ENCODE measurements around the gene SCRT2. TPM values are rescaled to one million over a fixed set of nuclear protein-coding genes. Genes with fewer than 3 reads are reported as not detected.

Gene SCRT2
- total and polyA plus RNA-seq, 2 donors (not counting 3 experiments of a cell fraction or from before 2014, with no cell fraction given): not detected

GRCh38 chr20:644692-645317, 30.8 kb downstream of the SCRT2 start:
- Histone ChIP-seq H3K79me2 (ENCODE audit: control insufficient read depth, insufficient read depth, low read length) (peaks cover 2% of the 10 kb centered on the region), H3K9me1 (replicated peaks; ENCODE audit: control insufficient read depth, extremely low read depth, insufficient read depth, low read length) (no peaks in the 10 kb centered on the region), H2AFZ (ENCODE audit: low read depth, low read length) (no peak overlapping the region), H3K27ac (ENCODE audit: insufficient read depth, low read depth, low read length) (no peak overlapping the region), H3K4me2 (ENCODE audit: insufficient read depth, low read length) (no peak overlapping the region), H3K9me3 (replicated peaks; ENCODE audit: control insufficient read depth, insufficient read depth, low read length) (no peaks in the 10 kb centered on the region), H3K9ac (replicated peaks; ENCODE audit: extremely low read depth, insufficient read depth, low read length) (no peak overlapping the region), H3K36me3 (ENCODE audit: control insufficient read depth in 2 of 2, extremely low read depth in 1 of 2, insufficient read depth in 2 of 2, low read length in 2 of 2) (peaks cover 3 to 15% of the 10 kb centered on the region in 2 experiments), H3K4me3 (replicated peaks in 1 of 3; ENCODE audit: insufficient read depth in 1 of 3, low read depth in 1 of 3, low read length in 3 of 3) (no peak overlapping the region), H3K4me1 (ENCODE audit: control insufficient read depth, extremely low read depth, insufficient read depth, low read length) (no peaks in the 10 kb centered on the region), H3K27me3 (ENCODE audit: control insufficient read depth in 2 of 2, insufficient read depth in 2 of 2, low read length in 2 of 2) (no peaks in the 10 kb centered on the region), H4K20me1 (replicated peaks; ENCODE audit: control insufficient read depth, extremely low read depth, insufficient read depth, low read length) (no peaks in the 10 kb centered on the region)
- TF ChIP-seq GATA2 (IDR thresholded peaks at IDR 0.05; ENCODE audit: insufficient read depth, insufficient read length, low read depth, low read length) (no peak), EZH2 (IDR thresholded peaks at IDR 0.05; ENCODE audit: borderline replicate concordance, low read depth, low read length, severe bottlenecking) (no peak), POLR2A (IDR thresholded peaks at IDR 0.05; ENCODE audit: low read depth, low read length) (no peak), FOS (IDR thresholded peaks at IDR 0.05; ENCODE audit: borderline replicate concordance, insufficient read depth, low read length) (no peak)
- dilution Hi-C loops (cut with MboI; ENCODE audit: extremely low pct_ligation_motif_present, low sequenced_read_pairs) (no loop called here), intact Hi-C loops (cut with micrococcal nuclease) (loop anchor here (1.0 kb wide), 3 partner anchors 83 to 291 kb away; no protein-coding TSS in a partner anchor)
- CTCF ChIA-PET: interaction anchor here (0.6 to 6.3 kb wide), 59 partner anchors 7 to 315 kb away, joined by 3 to 298 read pairs (median 6); partner anchors contain the start of genes CSNK2A1, SCRT2 and TRIB3
- no TSS peak for BruUV-seq (replicated peaks)
- FAIRE-seq (no peak), DNase-seq (ENCODE audit: low read depth, low spot score) (no peak)
- POLR2A ChIA-PET: interaction anchor here (0.7 kb wide), 1 partner anchor 23 kb away, joined by 13 read pairs; no protein-coding TSS in a partner anchor

- DNase-seq (ENCODE audit: low read depth, low spot score): no peak
- peak overlapping the region; percentile 36 for H2AFZ ChIP-seq (ENCODE audit: low read depth, low read length)
These were observed 33.0 kb downstream of the SCRT2 start for GRCh38 chr20:642398-643174.

More at GRCh38 chr20:642398-643174, 33.0 kb downstream of the SCRT2 start:
- Histone ChIP-seq H3K9me1 (replicated peaks; ENCODE audit: control insufficient read depth, extremely low read depth, insufficient read depth, low read length) (no peaks in the 10 kb centered on the region), H3K27ac (ENCODE audit: insufficient read depth, low read depth, low read length) (no peak overlapping the region), H3K4me2 (ENCODE audit: insufficient read depth, low read length) (no peak overlapping the region), H3K9me3 (replicated peaks; ENCODE audit: control insufficient read depth, insufficient read depth, low read length) (no peaks in the 10 kb centered on the region), H3K27me3 (ENCODE audit: control insufficient read depth in 2 of 2, insufficient read depth in 2 of 2, low read length in 2 of 2) (peaks cover 0 to under 1% of the 10 kb centered on the region in 2 experiments), H3K4me1 (ENCODE audit: control insufficient read depth, extremely low read depth, insufficient read depth, low read length) (no peaks in the 10 kb centered on the region), H3K9ac (replicated peaks; ENCODE audit: extremely low read depth, insufficient read depth, low read length) (no peak overlapping the region), H4K20me1 (replicated peaks; ENCODE audit: control insufficient read depth, extremely low read depth, insufficient read depth, low read length) (no peaks in the 10 kb centered on the region), H3K79me2 (ENCODE audit: control insufficient read depth, insufficient read depth, low read length) (no peaks in the 10 kb centered on the region), H3K36me3 (ENCODE audit: control insufficient read depth in 2 of 2, extremely low read depth in 1 of 2, insufficient read depth in 2 of 2, low read length in 2 of 2) (peaks cover 0 to 3% of the 10 kb centered on the region in 2 experiments), H3K4me3 (replicated peaks in 1 of 3; ENCODE audit: insufficient read depth in 1 of 3, low read depth in 1 of 3, low read length in 3 of 3) (peak overlapping the region in 1 of 3 experiments; percentile 36)
- intact Hi-C loops (cut with micrococcal nuclease): no loop called here
- POLR2A ChIA-PET: no interaction called here
- BruUV-seq (replicated peaks): no TSS peak
- TF ChIP-seq JUN (IDR thresholded peaks at IDR 0.05; ENCODE audit: borderline replicate concordance, insufficient read depth, insufficient read length, low read depth) (no peak), POLR2A (IDR thresholded peaks at IDR 0.05; ENCODE audit: low read depth, low read length) (no peak), CTCF (IDR thresholded peaks at IDR 0.05; ENCODE audit: extremely low read depth in 1 of 2, insufficient read depth in 1 of 2, low read depth in 1 of 2, low read length in 2 of 2) (no peak), GATA2 (IDR thresholded peaks at IDR 0.05; ENCODE audit: insufficient read depth, insufficient read length, low read depth, low read length) (no peak), EZH2 (IDR thresholded peaks at IDR 0.05; ENCODE audit: borderline replicate concordance, low read depth, low read length, severe bottlenecking) (no peak), MAX (IDR thresholded peaks at IDR 0.05; ENCODE audit: insufficient read depth, insufficient read length) (no peak), MYC (IDR thresholded peaks at IDR 0.05; ENCODE audit: low read depth, low read length) (no peak), POLR2AphosphoS5 (IDR thresholded peaks at IDR 0.05; ENCODE audit: insufficient read depth, low read depth, low read length) (no peak), FOS (IDR thresholded peaks at IDR 0.05; ENCODE audit: borderline replicate concordance, insufficient read depth, low read length) (no peak)
- dilution Hi-C loops (cut with MboI; ENCODE audit: extremely low pct_ligation_motif_present, low sequenced_read_pairs): no loop called here
- CTCF ChIA-PET: interaction anchor here (1.0 to 1.1 kb wide), 2 partner anchors 25 to 80 kb away, joined by 3 to 5 read pairs; no protein-coding TSS in a partner anchor
- FAIRE-seq: no peak

Measured in endothelial cell of umbilical vein (primary cell).